Astrocyte of the spinal cord (primary cell): Measurements from ENCODE around the gene CCDC78.

ENCODE experiments used
- DNase-seq: peaks from one replicate; pipeline ENCODE4 v3.0.0; 2011; ENCODE audit warnings: low read depth, low spot score
- H3K4me3 ChIP-seq: 2 replicates; pipeline ENCODE4 v1.5.1; 2011; ENCODE audit warnings: low read depth, mild to moderate bottlenecking, low read length, moderate library complexity
- in situ Hi-C: cut with HindIII; loops from 2 replicates; pipeline ENCODE4 v1.10.0; 2017; ENCODE audit warnings: low sequenced_read_pairs
- TF ChIP-seq, protein P1 (sequence below): IDR thresholded peaks from 2 replicates; pipeline ENCODE4 v1.5.1; 2012; ENCODE audit warnings: low read depth, mild to moderate bottlenecking, low read length, inconsistent platforms

The CCDC78 gene

DNA sequence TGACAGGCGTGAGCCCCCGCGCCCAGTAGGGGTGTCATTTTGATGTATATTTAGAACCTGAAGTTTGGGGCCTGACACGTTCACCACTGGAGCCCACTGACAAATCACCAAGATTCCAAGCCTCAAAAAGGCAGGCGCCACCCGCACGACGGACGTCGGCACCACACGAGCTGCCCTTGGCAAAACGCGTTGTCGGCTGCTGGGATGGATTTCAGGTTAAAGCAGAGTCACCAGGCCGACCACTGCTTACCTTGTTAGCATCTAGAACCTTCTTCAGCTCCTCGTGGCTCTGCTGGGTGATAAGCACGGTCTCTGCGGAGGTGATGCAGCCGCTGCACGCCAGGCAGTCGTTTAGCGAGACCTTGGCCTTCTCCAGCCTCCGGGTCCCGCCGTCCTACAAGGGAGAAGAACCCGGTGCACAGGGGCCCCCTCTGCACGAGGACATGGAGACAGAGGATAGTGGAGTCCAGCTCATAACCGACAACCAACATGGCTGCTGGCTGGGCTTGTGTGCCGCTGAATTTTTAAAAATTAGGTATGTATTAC is 10.8 kb upstream of the CCDC78 start:
- no peak for DNase-seq
- TF ChIP-seq, protein P1, sequence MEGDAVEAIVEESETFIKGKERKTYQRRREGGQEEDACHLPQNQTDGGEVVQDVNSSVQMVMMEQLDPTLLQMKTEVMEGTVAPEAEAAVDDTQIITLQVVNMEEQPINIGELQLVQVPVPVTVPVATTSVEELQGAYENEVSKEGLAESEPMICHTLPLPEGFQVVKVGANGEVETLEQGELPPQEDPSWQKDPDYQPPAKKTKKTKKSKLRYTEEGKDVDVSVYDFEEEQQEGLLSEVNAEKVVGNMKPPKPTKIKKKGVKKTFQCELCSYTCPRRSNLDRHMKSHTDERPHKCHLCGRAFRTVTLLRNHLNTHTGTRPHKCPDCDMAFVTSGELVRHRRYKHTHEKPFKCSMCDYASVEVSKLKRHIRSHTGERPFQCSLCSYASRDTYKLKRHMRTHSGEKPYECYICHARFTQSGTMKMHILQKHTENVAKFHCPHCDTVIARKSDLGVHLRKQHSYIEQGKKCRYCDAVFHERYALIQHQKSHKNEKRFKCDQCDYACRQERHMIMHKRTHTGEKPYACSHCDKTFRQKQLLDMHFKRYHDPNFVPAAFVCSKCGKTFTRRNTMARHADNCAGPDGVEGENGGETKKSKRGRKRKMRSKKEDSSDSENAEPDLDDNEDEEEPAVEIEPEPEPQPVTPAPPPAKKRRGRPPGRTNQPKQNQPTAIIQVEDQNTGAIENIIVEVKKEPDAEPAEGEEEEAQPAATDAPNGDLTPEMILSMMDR = no peak
- H3K4me3 ChIP-seq = no peak overlapping the region
- in situ Hi-C loops = no loop called here

DNA sequence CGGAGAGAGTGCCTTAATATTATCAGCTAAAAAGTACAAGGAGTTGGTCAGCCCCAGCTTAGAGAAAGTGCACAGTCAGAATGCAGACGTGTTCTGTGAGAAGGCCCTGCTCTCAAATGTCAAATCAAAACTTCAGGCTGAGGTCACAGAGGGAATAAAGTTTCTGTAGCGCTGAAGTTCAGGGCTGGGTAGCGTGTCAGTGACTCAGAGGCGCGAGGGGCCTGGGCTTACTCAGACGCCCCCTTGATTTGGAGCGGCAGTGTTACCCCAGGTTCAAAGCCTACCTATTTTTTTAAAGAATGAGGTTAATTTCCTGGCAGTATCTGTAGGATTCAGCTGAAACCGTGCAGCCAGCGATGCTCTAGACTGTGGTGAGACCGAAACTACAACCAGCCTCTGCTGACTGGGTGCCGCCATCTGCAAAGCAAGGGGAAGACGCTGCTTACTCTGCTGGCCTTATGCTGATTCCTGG is 9.8 kb upstream of the CCDC78 start:
- TF ChIP-seq, protein P1 = no peak
- DNase-seq = no peak
- H3K4me3 ChIP-seq = no peak overlapping the region
- in situ Hi-C loops = no loop called here

- in situ Hi-C loops = no loop called here
- no peak for DNase-seq
- no peak overlapping the region for H3K4me3 ChIP-seq
- TF ChIP-seq, protein P1 = no peak
Observed at GRCh38 chr16:734981-735881, 9.0 kb upstream of the CCDC78 start.

DNA sequence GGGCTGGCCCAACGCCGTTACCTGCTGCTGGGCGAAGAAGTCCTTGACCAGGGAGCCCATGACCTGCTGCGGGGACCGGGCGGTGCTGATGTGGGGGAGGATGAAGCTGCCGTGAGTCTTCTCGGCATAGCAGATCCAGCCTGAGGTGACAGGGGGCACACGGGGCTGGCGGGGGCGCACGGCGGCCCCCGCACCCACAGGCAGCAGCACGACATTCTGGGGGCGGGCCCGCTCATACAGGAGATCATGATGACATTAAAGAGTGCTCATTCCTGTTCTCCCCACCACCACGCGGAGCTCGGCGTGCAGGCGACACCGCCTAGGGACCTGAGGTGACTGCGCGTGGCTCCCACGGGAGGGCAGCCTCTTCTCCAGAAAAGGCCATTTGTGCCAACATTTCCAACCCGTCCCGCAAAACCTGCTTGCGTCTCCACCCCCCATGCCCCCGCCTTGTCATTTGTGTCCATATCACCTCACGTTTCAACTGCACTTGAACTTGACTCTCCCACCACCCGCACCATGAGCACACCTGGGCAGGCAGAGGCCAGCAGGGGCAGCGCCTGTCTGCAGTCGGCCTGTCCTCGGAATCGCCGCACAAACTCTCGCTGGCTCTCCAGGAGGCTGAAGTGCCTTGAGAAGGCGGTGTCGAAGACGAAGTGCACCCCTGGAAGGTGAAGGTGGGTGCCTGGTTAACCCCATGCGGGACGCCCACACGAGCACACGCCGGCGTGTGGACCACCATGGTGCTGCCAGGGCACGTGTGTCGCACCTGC is 8.2 kb upstream of the CCDC78 start:
- in situ Hi-C loops = no loop called here
- TF ChIP-seq, protein P1 = no peak
- no peak for DNase-seq
- no peak overlapping the region for H3K4me3 ChIP-seq

GRCh38 chr16:733382-734207 is 7.4 kb upstream of the CCDC78 start:
- TF ChIP-seq, protein P1 = peak; percentile 39
- no peak for DNase-seq
- H3K4me3 ChIP-seq = no peak overlapping the region
- in situ Hi-C loops = no loop called here

- DNase-seq = no peak
- TF ChIP-seq, protein P1 = no peak
- in situ Hi-C loops = no loop called here
- H3K4me3 ChIP-seq = no peak overlapping the region
Observed at GRCh38 chr16:732936-733335, 6.7 kb upstream of the CCDC78 start.
